CD8-positive, alpha-beta memory T cell (primary cell): ENCODE data around the gene CCDC3. TPM values are rescaled to one million over a fixed set of nuclear protein-coding genes. Genes with fewer than 3 reads are reported as not detected.

Source experiments
- CTCF ChIA-PET: fragments of 350-600 bp; sonication (Branson Sonifier 250); formaldehyde crosslinking; loops from one replicate; lab custom pipeline; 2021; ENCODE audit warnings: antibody characterized with exemption; lab: Charles Lee
- POLR2A ChIA-PET: fragments of 350-600 bp; sonication (Branson Sonifier 250); formaldehyde crosslinking; loops from one replicate; lab custom pipeline; 2021; ENCODE audit warnings: antibody characterized with exemption; lab: Charles Lee
- DNase-seq, 5 donors: peaks; one replicate each; pipeline versions ENCODE4 v3.0.0 to v3.0.0-alpha.2; 2020 to 2022; ENCODE audit warnings: mixed read lengths in 1 of 5
- H3K27ac ChIP-seq: one replicate; pipeline ENCODE4 v1.7.0; 2013; ENCODE audit warnings: low read depth, mild to moderate bottlenecking, low read length, moderate library complexity
- H3K27me3 ChIP-seq: 2 replicates; pipeline ENCODE4 v1.7.0; 2013; ENCODE audit warnings: low read length, mild to moderate bottlenecking; ENCODE audit not compliant: insufficient read depth, poor library complexity, severe bottlenecking
- H3K36me3 ChIP-seq: 2 replicates; pipeline ENCODE4 v1.7.0; 2013; ENCODE audit warnings: mild to moderate bottlenecking, low read length, moderate library complexity; ENCODE audit not compliant: insufficient read depth
- H3K4me1 ChIP-seq: 2 replicates; pipeline ENCODE4 v1.7.0; 2013; ENCODE audit warnings: mild to moderate bottlenecking, low read length, moderate library complexity; ENCODE audit not compliant: insufficient read depth
- H3K4me3 ChIP-seq: 2 replicates; pipeline ENCODE4 v1.7.0; 2013; ENCODE audit warnings: mild to moderate bottlenecking, low read length
- H3K9me3 ChIP-seq: 2 replicates; pipeline ENCODE4 v1.7.0; 2013; ENCODE audit warnings: mild to moderate bottlenecking, low read length
- H3K27ac Mint-ChIP-seq, 8 donors: one replicate each; pipeline ENCODE4 v1.8.0; 2020 to 2021; ENCODE audit warnings: mixed read lengths in 8 of 8, mild to moderate bottlenecking in 6 of 8, inconsistent platforms in 3 of 8, moderate library complexity in 3 of 8
- H3K27me3 Mint-ChIP-seq, 2 donors: one replicate each; pipeline ENCODE4 v1.8.0; 2020 to 2021; ENCODE audit warnings: mixed read lengths in 2 of 2, mild to moderate bottlenecking in 1 of 2, moderate library complexity in 1 of 2
- H3K36me3 Mint-ChIP-seq, 3 donors: one replicate each; pipeline ENCODE4 v1.8.0; 2020 to 2021; ENCODE audit warnings: mixed read lengths in 3 of 3, inconsistent platforms in 1 of 3, mild to moderate bottlenecking in 1 of 3
- H3K4me1 Mint-ChIP-seq, 3 donors: one replicate each; pipeline ENCODE4 v1.8.0; 2020 to 2021; ENCODE audit warnings: mixed read lengths in 3 of 3, inconsistent platforms in 1 of 3, mild to moderate bottlenecking in 1 of 3
- H3K4me3 Mint-ChIP-seq, 7 donors: one replicate each; pipeline ENCODE4 v1.8.0; 2020 to 2021; ENCODE audit warnings: mixed read lengths in 7 of 7, mild to moderate bottlenecking in 6 of 7, moderate library complexity in 4 of 7, inconsistent platforms in 2 of 7
- H3K9me3 Mint-ChIP-seq, 5 donors: one replicate each; pipeline ENCODE4 v1.8.0; 2020 to 2022; ENCODE audit warnings: mixed read lengths in 5 of 5, mild to moderate bottlenecking in 3 of 5, moderate library complexity in 2 of 5, inconsistent platforms in 1 of 5
- polyA plus RNA-seq: library from polyadenylated mRNA; unstranded; fragments of 300-500 nt; fragmentation: Illumina TruSeq; gene quantifications from one replicate; pipeline ENCODE4 v1.2.3, GENCODE V29; 2021
- total RNA-seq, 2 experiments: library from RNA; stranded (reverse); gene quantifications; one replicate each; pipeline ENCODE4 v1.2.3, GENCODE V29; 2021

The CCDC3 gene
- total and polyA plus RNA-seq, 3 experiments from 2014 or later = not detected

GRCh38 chr10:12944931-12945330 is 56.6 kb downstream of the CCDC3 start:
- no peaks in the 10 kb centered on the region for H3K9me3 ChIP-seq
- Mint-ChIP-seq H3K4me3 (no peak overlapping the region), H3K4me1 (no peaks in the 10 kb centered on the region), H3K27ac (no peak overlapping the region), H3K27me3 (peaks cover 5 to 24% of the 10 kb centered on the region in 2 donors), H3K9me3 (no peaks in the 10 kb centered on the region), H3K36me3 (no peaks in the 10 kb centered on the region)
- H3K36me3 ChIP-seq = no peaks in the 10 kb centered on the region
- ChIA-PET CTCF (no interaction called here), POLR2A (no interaction called here)
- no peak overlapping the region for H3K27ac ChIP-seq
- H3K27me3 ChIP-seq = no peaks in the 10 kb centered on the region
- H3K4me3 ChIP-seq = no peak overlapping the region
- DNase-seq = no peak
- no peaks in the 10 kb centered on the region for H3K4me1 ChIP-seq

- Histone ChIP-seq H3K4me1 (no peaks in the 10 kb centered on the region), H3K27ac (no peak overlapping the region), H3K36me3 (no peaks in the 10 kb centered on the region), H3K9me3 (no peaks in the 10 kb centered on the region), H3K27me3 (no peaks in the 10 kb centered on the region), H3K4me3 (no peak overlapping the region)
- DNase-seq = no peak
- Mint-ChIP-seq H3K4me1 (no peaks in the 10 kb centered on the region), H3K36me3 (no peaks in the 10 kb centered on the region), H3K27me3 (peaks cover 7 to 29% of the 10 kb centered on the region in 2 donors), H3K4me3 (no peak overlapping the region), H3K27ac (peak overlapping the region in 1 of 8 donors; percentile 59), H3K9me3 (peaks cover 0 to 2% (median 0%) of the 10 kb centered on the region in 5 donors)
- ChIA-PET POLR2A (no interaction called here), CTCF (interaction anchor here (0.6 kb wide), 1 partner anchor 13 kb away, joined by 3 read pairs; no protein-coding TSS in a partner anchor)
Observed at GRCh38 chr10:12943425-12943824, 58.1 kb downstream of the CCDC3 start.

GRCh38 chr10:12941966-12942365 is 59.5 kb downstream of the CCDC3 start:
- Histone ChIP-seq H3K4me1 (no peaks in the 10 kb centered on the region), H3K27me3 (no peaks in the 10 kb centered on the region), H3K36me3 (no peaks in the 10 kb centered on the region), H3K27ac (no peak overlapping the region), H3K4me3 (no peak overlapping the region), H3K9me3 (no peaks in the 10 kb centered on the region)
- no peak overlapping the region for H3K4me3 Mint-ChIP-seq
- ChIA-PET CTCF (no interaction called here), POLR2A (no interaction called here)
- no peaks in the 10 kb centered on the region for H3K4me1 Mint-ChIP-seq
- H3K36me3 Mint-ChIP-seq = no peaks in the 10 kb centered on the region
- peaks cover 0 to 2% (median 0%) of the 10 kb centered on the region in 5 donors for H3K9me3 Mint-ChIP-seq
- H3K27me3 Mint-ChIP-seq = peaks cover 9 to 30% of the 10 kb centered on the region in 2 donors
- H3K27ac Mint-ChIP-seq = no peak overlapping the region
- no peak for DNase-seq

GRCh38 chr10:12940791-12941190 is 60.7 kb downstream of the CCDC3 start:
- Histone ChIP-seq H3K27me3 (no peaks in the 10 kb centered on the region), H3K36me3 (no peaks in the 10 kb centered on the region), H3K9me3 (no peaks in the 10 kb centered on the region), H3K4me3 (no peak overlapping the region), H3K4me1 (no peaks in the 10 kb centered on the region), H3K27ac (no peak overlapping the region)
- ChIA-PET CTCF (no interaction called here), POLR2A (no interaction called here)
- peaks cover 7 to 34% of the 10 kb centered on the region in 2 donors for H3K27me3 Mint-ChIP-seq
- H3K27ac Mint-ChIP-seq = no peak overlapping the region
- no peak overlapping the region for H3K4me3 Mint-ChIP-seq
- peaks cover 0 to 2% (median 0%) of the 10 kb centered on the region in 5 donors for H3K9me3 Mint-ChIP-seq
- no peaks in the 10 kb centered on the region for H3K36me3 Mint-ChIP-seq
- DNase-seq = no peak
- H3K4me1 Mint-ChIP-seq = no peaks in the 10 kb centered on the region

GRCh38 chr10:12938271-12938670 is 63.2 kb downstream of the CCDC3 start:
- Mint-ChIP-seq H3K4me3 (no peak overlapping the region), H3K36me3 (no peaks in the 10 kb centered on the region), H3K4me1 (no peaks in the 10 kb centered on the region), H3K27me3 (peaks cover 7 to 36% of the 10 kb centered on the region in 2 donors), H3K9me3 (peaks cover 0 to 3% (median 0%) of the 10 kb centered on the region in 5 donors), H3K27ac (no peak overlapping the region)
- POLR2A ChIA-PET = no interaction called here
- no peak for DNase-seq
- no peak overlapping the region for H3K4me3 ChIP-seq
- H3K27me3 ChIP-seq = no peaks in the 10 kb centered on the region
- CTCF ChIA-PET = no interaction called here
- H3K36me3 ChIP-seq = no peaks in the 10 kb centered on the region
- H3K9me3 ChIP-seq = no peaks in the 10 kb centered on the region
- no peaks in the 10 kb centered on the region for H3K4me1 ChIP-seq
- H3K27ac ChIP-seq = no peak overlapping the region

GRCh38 chr10:12937527-12937926 is 64.0 kb downstream of the CCDC3 start:
- no peaks in the 10 kb centered on the region for H3K36me3 ChIP-seq
- Mint-ChIP-seq H3K36me3 (no peaks in the 10 kb centered on the region), H3K4me3 (no peak overlapping the region), H3K27ac (no peak overlapping the region), H3K4me1 (no peaks in the 10 kb centered on the region), H3K9me3 (peaks cover 0 to 3% (median 0%) of the 10 kb centered on the region in 5 donors), H3K27me3 (peaks cover 7 to 36% of the 10 kb centered on the region in 2 donors)
- CTCF ChIA-PET = interaction anchor here (1.5 kb wide), 1 partner anchor 11 kb away, joined by 3 read pairs; no protein-coding TSS in a partner anchor
- no peak overlapping the region for H3K4me3 ChIP-seq
- POLR2A ChIA-PET = no interaction called here
- H3K4me1 ChIP-seq = no peaks in the 10 kb centered on the region
- no peaks in the 10 kb centered on the region for H3K9me3 ChIP-seq
- no peak overlapping the region for H3K27ac ChIP-seq
- no peak for DNase-seq
- no peaks in the 10 kb centered on the region for H3K27me3 ChIP-seq

- Mint-ChIP-seq H3K36me3 (no peaks in the 10 kb centered on the region), H3K9me3 (peaks cover 0 to 3% (median 0%) of the 10 kb centered on the region in 5 donors), H3K4me3 (no peak overlapping the region), H3K27ac (no peak overlapping the region), H3K4me1 (no peaks in the 10 kb centered on the region), H3K27me3 (peaks cover 5 to 23% of the 10 kb centered on the region in 2 donors)
- no peaks in the 10 kb centered on the region for H3K36me3 ChIP-seq
- DNase-seq = no peak
- ChIA-PET POLR2A (no interaction called here), CTCF (no interaction called here)
- no peaks in the 10 kb centered on the region for H3K4me1 ChIP-seq
- H3K9me3 ChIP-seq = no peaks in the 10 kb centered on the region
- no peaks in the 10 kb centered on the region for H3K27me3 ChIP-seq
- no peak overlapping the region for H3K27ac ChIP-seq
- H3K4me3 ChIP-seq = no peak overlapping the region
Observed at GRCh38 chr10:12934777-12935176, 66.7 kb downstream of the CCDC3 start.

GRCh38 chr10:12929381-12929780 is 72.1 kb downstream of the CCDC3 start:
- no peak for DNase-seq

More at GRCh38 chr10:12929381-12929780, 72.1 kb downstream of the CCDC3 start:
- Mint-ChIP-seq H3K4me3 (no peak overlapping the region), H3K27me3 (peaks cover 2 to 12% of the 10 kb centered on the region in 2 donors), H3K36me3 (no peaks in the 10 kb centered on the region), H3K4me1 (no peaks in the 10 kb centered on the region), H3K27ac (no peak overlapping the region), H3K9me3 (peaks cover 0 to 3% (median 0%) of the 10 kb centered on the region in 5 donors)
- H3K9me3 ChIP-seq = no peaks in the 10 kb centered on the region
- no peak overlapping the region for H3K4me3 ChIP-seq
- POLR2A ChIA-PET = no interaction called here
- H3K27me3 ChIP-seq = no peaks in the 10 kb centered on the region
- H3K27ac ChIP-seq = no peak overlapping the region
- no peaks in the 10 kb centered on the region for H3K4me1 ChIP-seq
- CTCF ChIA-PET = interaction anchor here (1.0 kb wide), 1 partner anchor 27 kb away, joined by 3 read pairs; no protein-coding TSS in a partner anchor
- H3K36me3 ChIP-seq = no peaks in the 10 kb centered on the region
